ENCODE results near the gene SLC11A2.
A peak's percentile ranks its signal among the peaks of the same experiment; 100 is the strongest.

DNA sequence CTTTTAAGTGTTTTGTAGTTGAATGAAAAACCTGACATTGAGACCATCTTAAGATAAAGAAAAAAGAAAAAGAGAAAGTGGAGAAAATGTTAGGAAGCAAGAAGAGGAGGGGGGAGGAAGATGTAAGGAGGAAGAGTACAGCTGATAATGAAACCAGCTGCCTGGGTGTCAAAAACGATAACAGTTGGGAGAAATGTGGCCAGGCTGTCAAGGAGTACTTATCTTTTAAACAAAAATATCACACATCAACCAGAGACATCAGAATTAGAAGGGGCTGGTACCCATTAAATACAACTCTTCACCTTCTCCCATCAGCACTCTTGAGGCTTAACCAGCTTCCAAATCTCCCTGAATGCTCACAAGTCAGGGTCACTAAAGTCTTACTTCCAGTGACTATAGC lies 4.5 kb downstream of the SLC11A2 start:
- TF ChIP-seq POLR2A (IDR thresholded peaks at IDR 0.05; ENCODE audit: low read length): peak; percentile 74
- TF ChIP-seq GATA1 (IDR thresholded peaks at IDR 0.05; ENCODE audit: low read depth, low read length): no peak
